Measurements from ENCODE around the gene KCNQ2. TPM values are rescaled to one million over a fixed set of nuclear protein-coding genes. Genes with fewer than 3 reads are reported as not detected.

Gene KCNQ2
- polyA plus RNA-seq, 4 donors = 0.27 to 1.4 (median 0.65) TPM; not detected in 1

- peaks cover 0 to 9% (median 0%) of the 10 kb centered on the region in 3 donors for H3K4me1 ChIP-seq (ENCODE audit: control insufficient read depth in 3 of 3, insufficient read depth in 2 of 3, low read depth in 1 of 3, low read length in 2 of 3)
- no peak for DNase-seq
- FAIRE-seq = no peak
- peaks cover 7 to 38% (median 11%) of the 10 kb centered on the region in 3 donors for H3K27me3 ChIP-seq (ENCODE audit: control insufficient read depth in 3 of 3, insufficient read depth in 3 of 3, low read length in 3 of 3)
- H3K4me3 ChIP-seq (ENCODE audit: low read depth in 1 of 3, low read length in 3 of 3) = no peak overlapping the region
- H3K27ac ChIP-seq (ENCODE audit: low read depth in 1 of 3, low read length in 2 of 3) = no peak overlapping the region
- no peaks in the 10 kb centered on the region for H3K36me3 ChIP-seq (ENCODE audit: control insufficient read depth in 3 of 3, insufficient read depth in 2 of 3, low read depth in 1 of 3, low read length in 3 of 3)
- no peaks in the 10 kb centered on the region for H3K9me3 ChIP-seq (ENCODE audit: control insufficient read depth in 2 of 2, insufficient read depth in 1 of 2, low read depth in 1 of 2, low read length in 1 of 2)
- WGBS, 3 donors = 67 to 83% (median 72%) methylated on average over 49 to 51 of the region's 51 CpGs
Observed at GRCh38 chr20:63494420-63495166, 22.1 kb upstream of the KCNQ2 start.

- Histone ChIP-seq H3K4me3 (ENCODE audit: low read depth in 1 of 3, low read length in 3 of 3) (no peak overlapping the region), H3K27ac (ENCODE audit: low read depth in 1 of 3, low read length in 2 of 3) (no peak overlapping the region), H3K4me1 (ENCODE audit: control insufficient read depth in 3 of 3, insufficient read depth in 2 of 3, low read depth in 1 of 3, low read length in 2 of 3) (peaks cover 0 to 6% (median 0%) of the 10 kb centered on the region in 3 donors), H3K27me3 (ENCODE audit: control insufficient read depth in 3 of 3, insufficient read depth in 3 of 3, low read length in 3 of 3) (peaks cover 9 to 36% (median 11%) of the 10 kb centered on the region in 3 donors), H3K36me3 (ENCODE audit: control insufficient read depth in 3 of 3, insufficient read depth in 2 of 3, low read depth in 1 of 3, low read length in 3 of 3) (no peaks in the 10 kb centered on the region), H3K9me3 (ENCODE audit: control insufficient read depth in 2 of 2, insufficient read depth in 1 of 2, low read depth in 1 of 2, low read length in 1 of 2) (no peaks in the 10 kb centered on the region)
- WGBS, 3 donors = 68 to 83% (median 81%) methylated on average over 7 of the region's 7 CpGs
- DNase-seq (no peak), FAIRE-seq (no peak)
Observed at GRCh38 chr20:63494084-63494419, 21.6 kb upstream of the KCNQ2 start.

DNA sequence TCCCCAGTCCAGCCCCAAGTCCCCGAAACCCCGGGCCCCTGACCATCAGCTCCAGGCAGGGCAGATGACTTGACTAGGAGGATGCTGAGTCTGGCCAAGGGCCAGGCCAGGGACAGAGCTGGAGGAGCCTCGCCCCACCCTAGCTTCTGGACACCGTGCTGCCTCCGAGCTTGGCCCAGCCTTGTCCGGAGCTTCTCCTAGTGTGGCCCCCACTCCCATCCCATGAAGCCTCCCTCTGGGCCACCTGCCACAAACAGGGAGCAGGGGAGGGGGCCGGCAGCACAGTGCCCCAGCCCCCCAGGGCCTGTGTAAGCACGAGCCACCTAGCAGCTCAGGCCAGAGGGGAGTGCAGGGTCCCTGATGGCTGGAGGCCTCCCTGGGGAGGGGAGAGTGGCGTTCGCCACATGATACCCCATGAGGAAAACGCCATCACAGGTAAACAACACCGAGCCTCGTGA is 21.1 kb upstream of the KCNQ2 start:
- peaks cover 10 to 40% (median 16%) of the 10 kb centered on the region in 3 donors for H3K27me3 ChIP-seq (ENCODE audit: control insufficient read depth in 3 of 3, insufficient read depth in 3 of 3, low read length in 3 of 3)
- no peaks in the 10 kb centered on the region for H3K9me3 ChIP-seq (ENCODE audit: control insufficient read depth in 2 of 2, insufficient read depth in 1 of 2, low read depth in 1 of 2, low read length in 1 of 2)
- no peaks in the 10 kb centered on the region for H3K36me3 ChIP-seq (ENCODE audit: control insufficient read depth in 3 of 3, insufficient read depth in 2 of 3, low read depth in 1 of 3, low read length in 3 of 3)
- no peak overlapping the region for H3K27ac ChIP-seq (ENCODE audit: low read depth in 1 of 3, low read length in 2 of 3)
- 49 to 60% (median 53%) methylated on average over 13 of the region's 13 CpGs for WGBS, 3 donors
- DNase-seq (no peak), FAIRE-seq (no peak)
- no peak overlapping the region for H3K4me3 ChIP-seq (ENCODE audit: low read depth in 1 of 3, low read length in 3 of 3)
- peaks cover 0 to 6% (median 0%) of the 10 kb centered on the region in 3 donors for H3K4me1 ChIP-seq (ENCODE audit: control insufficient read depth in 3 of 3, insufficient read depth in 2 of 3, low read depth in 1 of 3, low read length in 2 of 3)

- no peak for FAIRE-seq
- Histone ChIP-seq H3K36me3 (ENCODE audit: control insufficient read depth in 3 of 3, insufficient read depth in 2 of 3, low read depth in 1 of 3, low read length in 3 of 3) (no peaks in the 10 kb centered on the region), H3K4me1 (ENCODE audit: control insufficient read depth in 3 of 3, insufficient read depth in 2 of 3, low read depth in 1 of 3, low read length in 2 of 3) (peaks cover 0 to 6% (median 0%) of the 10 kb centered on the region in 3 donors), H3K4me3 (ENCODE audit: low read depth in 1 of 3, low read length in 3 of 3) (no peak overlapping the region), H3K9me3 (ENCODE audit: control insufficient read depth in 2 of 2, insufficient read depth in 1 of 2, low read depth in 1 of 2, low read length in 1 of 2) (no peaks in the 10 kb centered on the region), H3K27me3 (ENCODE audit: control insufficient read depth in 3 of 3, insufficient read depth in 3 of 3, low read length in 3 of 3) (peaks cover 11 to 36% (median 12%) of the 10 kb centered on the region in 3 donors), H3K27ac (ENCODE audit: low read depth in 1 of 3, low read length in 2 of 3) (no peak overlapping the region)
- no peak for DNase-seq
- WGBS, 3 donors = 89 to 92% (median 89%) methylated on average over 9 to 14 of the region's 14 CpGs
Observed at GRCh38 chr20:63492982-63493381, 20.5 kb upstream of the KCNQ2 start.

DNA sequence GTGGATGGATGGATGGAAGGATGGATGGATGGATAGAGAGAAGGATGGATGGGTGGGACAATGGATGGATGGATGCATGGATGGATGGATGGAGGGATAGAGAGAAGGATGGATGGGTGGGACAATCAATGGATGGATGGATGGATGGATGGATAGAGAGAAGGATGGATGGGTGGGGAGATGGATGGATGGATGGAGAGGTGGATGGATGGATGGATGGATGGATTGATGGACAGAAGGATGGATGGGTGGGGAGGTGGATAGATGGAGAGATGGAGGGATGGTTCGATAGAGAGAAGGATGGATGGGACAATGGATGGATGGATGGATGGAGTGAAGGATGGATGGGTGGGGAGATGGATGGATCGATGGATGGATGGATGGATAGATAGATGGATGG is 20.1 kb upstream of the KCNQ2 start:
- no peaks in the 10 kb centered on the region for H3K9me3 ChIP-seq (ENCODE audit: control insufficient read depth in 2 of 2, insufficient read depth in 1 of 2, low read depth in 1 of 2, low read length in 1 of 2)
- 89 to 94% (median 90%) methylated on average over 2 of the region's 2 CpGs for whole genome bisulfite sequencing, 3 donors
- H3K4me3 ChIP-seq (ENCODE audit: low read depth in 1 of 3, low read length in 3 of 3) = no peak overlapping the region

GRCh38 chr20:63491635-63492230 is 19.3 kb upstream of the KCNQ2 start:
- H3K4me1 ChIP-seq (ENCODE audit: control insufficient read depth in 3 of 3, insufficient read depth in 2 of 3, low read depth in 1 of 3, low read length in 2 of 3) = peaks cover 0 to 6% (median 0%) of the 10 kb centered on the region in 3 donors
- 52 to 63% (median 60%) methylated on average over 4 of the region's 4 CpGs for WGBS, 3 donors

More for the DNA sequence above, 20.1 kb upstream of the KCNQ2 start:
- no peaks in the 10 kb centered on the region for H3K36me3 ChIP-seq (ENCODE audit: control insufficient read depth in 3 of 3, insufficient read depth in 2 of 3, low read depth in 1 of 3, low read length in 3 of 3)
- peaks cover 8 to 35% (median 12%) of the 10 kb centered on the region in 3 donors for H3K27me3 ChIP-seq (ENCODE audit: control insufficient read depth in 3 of 3, insufficient read depth in 3 of 3, low read length in 3 of 3)
- no peak for FAIRE-seq
- no peak for DNase-seq
- H3K27ac ChIP-seq (ENCODE audit: low read depth in 1 of 3, low read length in 2 of 3) = no peak overlapping the region
- H3K4me1 ChIP-seq (ENCODE audit: control insufficient read depth in 3 of 3, insufficient read depth in 2 of 3, low read depth in 1 of 3, low read length in 2 of 3) = peaks cover 0 to 6% (median 0%) of the 10 kb centered on the region in 3 donors

GRCh38 chr20:63491078-63491477 is 18.6 kb upstream of the KCNQ2 start:
- Histone ChIP-seq H3K4me3 (ENCODE audit: low read depth in 1 of 3, low read length in 3 of 3) (no peak overlapping the region), H3K27me3 (ENCODE audit: control insufficient read depth in 3 of 3, insufficient read depth in 3 of 3, low read length in 3 of 3) (peaks cover 8 to 26% (median 12%) of the 10 kb centered on the region in 3 donors), H3K36me3 (ENCODE audit: control insufficient read depth in 3 of 3, insufficient read depth in 2 of 3, low read depth in 1 of 3, low read length in 3 of 3) (no peaks in the 10 kb centered on the region), H3K27ac (ENCODE audit: low read depth in 1 of 3, low read length in 2 of 3) (no peak overlapping the region), H3K9me3 (ENCODE audit: control insufficient read depth in 2 of 2, insufficient read depth in 1 of 2, low read depth in 1 of 2, low read length in 1 of 2) (peaks cover 0 to 4% of the 10 kb centered on the region in 2 donors), H3K4me1 (ENCODE audit: control insufficient read depth in 3 of 3, insufficient read depth in 2 of 3, low read depth in 1 of 3, low read length in 2 of 3) (peaks cover 0 to 1% (median 0%) of the 10 kb centered on the region in 3 donors)
- DNase-seq (no peak), FAIRE-seq (no peak)
- 66 to 85% (median 73%) methylated on average over 4 of the region's 4 CpGs for WGBS, 3 donors

More at GRCh38 chr20:63491635-63492230, 19.3 kb upstream of the KCNQ2 start:
- H3K9me3 ChIP-seq (ENCODE audit: control insufficient read depth in 2 of 2, insufficient read depth in 1 of 2, low read depth in 1 of 2, low read length in 1 of 2) = no peaks in the 10 kb centered on the region
- peaks cover 8 to 32% (median 12%) of the 10 kb centered on the region in 3 donors for H3K27me3 ChIP-seq (ENCODE audit: control insufficient read depth in 3 of 3, insufficient read depth in 3 of 3, low read length in 3 of 3)
- DNase-seq (no peak), FAIRE-seq (no peak)
- H3K36me3 ChIP-seq (ENCODE audit: control insufficient read depth in 3 of 3, insufficient read depth in 2 of 3, low read depth in 1 of 3, low read length in 3 of 3) = no peaks in the 10 kb centered on the region
- H3K4me3 ChIP-seq (ENCODE audit: low read depth in 1 of 3, low read length in 3 of 3) = no peak overlapping the region
- H3K27ac ChIP-seq (ENCODE audit: low read depth in 1 of 3, low read length in 2 of 3) = no peak overlapping the region

DNA sequence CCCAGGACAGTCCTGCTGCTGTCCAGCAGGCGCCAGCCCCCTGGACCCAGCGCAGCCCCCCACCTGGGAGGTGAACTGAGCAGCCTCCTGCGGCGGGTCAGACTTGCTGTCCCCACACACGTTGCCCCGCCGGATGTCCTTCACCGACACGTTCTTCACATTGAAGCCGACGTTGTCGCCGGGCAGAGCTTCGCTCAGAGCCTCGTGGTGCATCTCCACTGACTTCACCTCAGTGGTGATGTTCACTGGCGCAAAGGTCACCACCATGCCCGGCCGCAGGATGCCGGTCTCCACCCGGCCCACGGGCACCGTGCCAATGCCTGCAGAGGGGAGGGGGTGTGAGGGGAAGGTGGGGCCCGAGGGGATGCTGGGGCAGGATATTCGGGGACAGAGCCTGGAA is 18.0 kb upstream of the KCNQ2 start:
- DNase-seq (no peak), FAIRE-seq (no peak)
- Histone ChIP-seq H3K4me3 (ENCODE audit: low read depth in 1 of 3, low read length in 3 of 3) (no peak overlapping the region), H3K4me1 (ENCODE audit: control insufficient read depth in 3 of 3, insufficient read depth in 2 of 3, low read depth in 1 of 3, low read length in 2 of 3) (no peaks in the 10 kb centered on the region), H3K27ac (ENCODE audit: low read depth in 1 of 3, low read length in 2 of 3) (no peak overlapping the region), H3K9me3 (ENCODE audit: control insufficient read depth in 2 of 2, insufficient read depth in 1 of 2, low read depth in 1 of 2, low read length in 1 of 2) (peaks cover 0 to 4% of the 10 kb centered on the region in 2 donors), H3K27me3 (ENCODE audit: control insufficient read depth in 3 of 3, insufficient read depth in 3 of 3, low read length in 3 of 3) (peaks cover 8 to 24% (median 12%) of the 10 kb centered on the region in 3 donors), H3K36me3 (ENCODE audit: control insufficient read depth in 3 of 3, insufficient read depth in 2 of 3, low read depth in 1 of 3, low read length in 3 of 3) (no peaks in the 10 kb centered on the region)
- WGBS, 3 donors = 67 to 73% (median 72%) methylated on average over 23 to 24 of the region's 24 CpGs

All from small intestine (tissue), 7 donors.